Right lobe of liver (tissue), 4 donors: ENCODE data around the gene SIK1.
"Not testable (repeated sequence)": the region's sequence is repeated elsewhere in the genome, so short reads cannot be mapped to it uniquely, and the experiment has no call there.

Source experiments
- CTCF ChIP-seq, 4 donors: fragments of 200-600 bp in 3 of 4; fragments of 450-650 bp in 1 of 4; IDR thresholded peaks; one replicate each; pipeline versions ENCODE4 v1.5.1 to v1.8.0; 2016 to 2022; ENCODE audit warnings: antibody characterized with exemption in 4 of 4, mild to moderate bottlenecking in 2 of 4
- POLR2A ChIP-seq: fragments of 450-650 bp; IDR thresholded peaks from one replicate; pipeline ENCODE4 v1.6.1; 2017; ENCODE audit warnings: antibody characterized with exemption, mild to moderate bottlenecking
- donor health status: DM: no; HTN: no; CAD: no.
- donor health status: DM: no; HTN: no; CAD: no.
- donor health status: DM: no; HTN: yes; CAD: no.

- not testable (repeated sequence) for TF ChIP-seq CTCF (IDR thresholded peaks at IDR 0.05); POLR2A
Observed at GRCh38 chr21:43444524-43444923, 17.6 kb upstream of the SIK1 start.
